IMR-90 (cell line): ENCODE results near the gene HLX. TPM values are rescaled to one million over a fixed set of nuclear protein-coding genes. Genes with fewer than 3 reads are reported as not detected.

Experiments
- ATAC-seq: fragments of 200-7000 bp; cut with Tn5 transposase; 2 replicates; pipeline ENCODE4 v1.9.1; 2020; ENCODE audit warnings: low read depth, mild to moderate bottlenecking, moderate library complexity
- BruUV-seq: library from RNA; stranded (reverse); fragments of 400-500 nt; replicated peaks from 2 replicates; lab custom pipeline; 2021; lab: Mats Ljungman, UMichigan
- CTCF ChIA-PET: fragments of 300-600 bp; formaldehyde crosslinking; extraction: SDS; loops from one replicate; lab custom pipeline; 2021; ENCODE audit warnings: antibody characterized with exemption; lab: Yijun Ruan, JAX
- POLR2A ChIA-PET: fragments of 300-600 bp; sonication (Branson Sonifier 250); formaldehyde crosslinking; loops from one replicate; lab custom pipeline; 2022; ENCODE audit warnings: antibody characterized with exemption; ENCODE audit not compliant: unreplicated experiment; lab: Charles Lee
- DNase-seq: peaks from one replicate; pipeline ENCODE4 v3.0.0; 2013
- H2AFZ ChIP-seq: replicated peaks from 2 replicates; pipeline ENCODE3; 2013; ENCODE audit warnings: low read length, mild to moderate bottlenecking; ENCODE audit not compliant: poor library complexity
- H2AK5ac ChIP-seq: 2 replicates; pipeline ENCODE4 v1.6.1; 2013; ENCODE audit warnings: low read depth, low read length, inconsistent platforms
- H2AK9ac ChIP-seq: replicated peaks from 2 replicates; pipeline ENCODE3; 2013; ENCODE audit warnings: mild to moderate bottlenecking, low read depth, low read length, moderate library complexity; ENCODE audit not compliant: poor library complexity
- H2BK120ac ChIP-seq: 2 replicates; pipeline ENCODE4 v1.6.1; 2013; ENCODE audit warnings: low read depth, low read length, inconsistent platforms
- H2BK15ac ChIP-seq: 3 replicates; pipeline ENCODE4 v1.6.1; 2013; ENCODE audit warnings: low read depth, low read length, inconsistent platforms
- H2BK20ac ChIP-seq: 2 replicates; pipeline ENCODE4 v1.6.1; 2013; ENCODE audit warnings: low read depth, mild to moderate bottlenecking, inconsistent platforms, low read length, moderate library complexity
- H2BK5ac ChIP-seq: 2 replicates; pipeline ENCODE4 v1.6.1; 2013; ENCODE audit warnings: mild to moderate bottlenecking, low read depth, low read length, inconsistent platforms; ENCODE audit not compliant: poor library complexity, severe bottlenecking
- H3K14ac ChIP-seq: replicated peaks from 2 replicates; pipeline ENCODE4 v1.6.1; 2013; ENCODE audit warnings: low read depth, low read length, inconsistent platforms
- H3K18ac ChIP-seq: 2 replicates; pipeline ENCODE4 v1.6.1; 2013; ENCODE audit warnings: low read depth, low read length, control low read depth
- H3K23ac ChIP-seq: 2 replicates; pipeline ENCODE4 v1.6.1; 2013; ENCODE audit warnings: low read depth, low read length, inconsistent platforms
- H3K27ac ChIP-seq: 2 replicates; pipeline ENCODE4 v1.5.1; 2013; ENCODE audit warnings: mild to moderate bottlenecking, control low read depth, low read length; ENCODE audit not compliant: insufficient read depth
- H3K27me3 ChIP-seq: 2 replicates; pipeline ENCODE4 v1.6.1; 2013; ENCODE audit warnings: low read length; ENCODE audit not compliant: control insufficient read depth, insufficient read depth
- H3K36me3 ChIP-seq: 2 replicates; pipeline ENCODE4 v1.6.1; 2013; ENCODE audit warnings: low read length, mixed read lengths; ENCODE audit not compliant: control insufficient read depth, insufficient read depth
- H3K4ac ChIP-seq: 2 replicates; pipeline ENCODE4 v1.6.1; 2013; ENCODE audit warnings: low read depth, low read length, inconsistent platforms
- H3K4me1 ChIP-seq: 2 replicates; pipeline ENCODE4 v1.6.1; 2013; ENCODE audit warnings: low read length, mixed read lengths; ENCODE audit not compliant: control insufficient read depth, insufficient read depth
- H3K4me2 ChIP-seq: 2 replicates; pipeline ENCODE4 v1.6.1; 2013; ENCODE audit warnings: low read depth, mild to moderate bottlenecking, control low read depth, low read length, moderate library complexity
- H3K4me3 ChIP-seq: 2 replicates; pipeline ENCODE4 v1.5.1; 2013; ENCODE audit warnings: low read depth, mild to moderate bottlenecking, control low read depth, low read length, moderate library complexity; ENCODE audit not compliant: insufficient read depth
- H3K56ac ChIP-seq: 2 replicates; pipeline ENCODE4 v1.6.1; 2013; ENCODE audit warnings: low read length, inconsistent platforms; ENCODE audit not compliant: insufficient read depth; ENCODE audit errors: extremely low read depth
- H3K79me1 ChIP-seq, 2 experiments: 2 replicates each; pipeline ENCODE4 v1.6.1; 2013; ENCODE audit warnings: low read length in 2 of 2, inconsistent platforms in 1 of 2, low read depth in 1 of 2
- H3K9ac ChIP-seq: 2 replicates; pipeline ENCODE4 v1.6.1; 2013; ENCODE audit warnings: low read depth, low read length, control low read depth
- H3K9me1 ChIP-seq: 2 replicates; pipeline ENCODE4 v1.6.1; 2013; ENCODE audit warnings: low read length, inconsistent platforms; ENCODE audit not compliant: insufficient read depth
- H3K9me3 ChIP-seq: 2 replicates; pipeline ENCODE4 v1.6.1; 2013; ENCODE audit warnings: low read length; ENCODE audit not compliant: control insufficient read depth, insufficient read depth
- H4K20me1 ChIP-seq: 2 replicates; pipeline ENCODE4 v1.6.1; 2013; ENCODE audit warnings: low read length, inconsistent platforms; ENCODE audit not compliant: insufficient read depth
- H4K5ac ChIP-seq: 2 replicates; pipeline ENCODE4 v1.6.1; 2013; ENCODE audit warnings: mild to moderate bottlenecking, low read depth, low read length, control low read depth
- H4K8ac ChIP-seq, 2 experiments: 2 replicates each; pipeline ENCODE4 v1.6.1; 2013; ENCODE audit warnings: low read depth in 2 of 2, low read length in 2 of 2, control low read depth in 1 of 2, inconsistent platforms in 1 of 2
- H4K91ac ChIP-seq: 2 replicates; pipeline ENCODE4 v1.6.1; 2013; ENCODE audit warnings: low read depth, low read length, inconsistent platforms; ENCODE audit not compliant: insufficient read depth
- CHD1 ChIP-seq: IDR thresholded peaks from 2 replicates; pipeline ENCODE4 v1.6.1; 2012; ENCODE audit warnings: low read depth, low read length, improper control_type of control experiment
- FOS ChIP-seq: fragments of 150-350 bp; IDR thresholded peaks from 2 replicates; pipeline ENCODE4 v1.6.1; 2016; ENCODE audit warnings: low read depth, low read length
- MAZ ChIP-seq: IDR thresholded peaks from 2 replicates; pipeline ENCODE4 v1.6.1; 2012; ENCODE audit warnings: low read depth, mild to moderate bottlenecking, low read length, improper control_type of control experiment, moderate library complexity, borderline replicate concordance
- NFE2L2 ChIP-seq: fragments of 150-350 bp; IDR thresholded peaks from 2 replicates; pipeline ENCODE4 v1.6.1; 2016; ENCODE audit warnings: low read depth, mild to moderate bottlenecking, low read length
- POLR2A ChIP-seq: IDR thresholded peaks from 2 replicates; pipeline ENCODE4 v1.6.1; 2012; ENCODE audit warnings: mild to moderate bottlenecking, low read depth, low read length
- RAD21 ChIP-seq: IDR thresholded peaks from 2 replicates; pipeline ENCODE4 v1.6.1; 2012; ENCODE audit warnings: low read length, improper control_type of control experiment
- WGBS, 2 experiments: methylation state at CpG; one replicate each; pipeline versions ENCODE4 v1.1.5 to v1.1.7; 2013; ENCODE audit warnings: missing lambda C conversion rate in 2 of 2; ENCODE audit not compliant: insufficient read length in 1 of 2; ENCODE audit errors: extremely low coverage in 2 of 2; 5-methylcytosine and 5-hydroxymethylcytosine counted together
- dilution Hi-C: fragments of 300-500 bp; cut with HindIII; formaldehyde crosslinking; loops from one replicate; pipeline ENCODE4 v1.14.3; 2018; ENCODE audit warnings: low sequenced_read_pairs; ENCODE audit not compliant: unreplicated experiment
- in situ Hi-C: fragments of 300-500 bp; cut with MboI; formaldehyde crosslinking; loops from 3 replicates; pipeline ENCODE4 v1.14.3; 2019; ENCODE audit warnings: low sequenced_read_pairs, inconsistent platforms, mixed read lengths
- intact Hi-C: fragments of 100-400 bp; cut with micrococcal nuclease; formaldehyde crosslinking; loops from 2 replicates; pipeline ENCODE4 v1.10.0; 2022
- polyA plus RNA-seq, 3 experiments: library from polyadenylated mRNA; depleted of rRNA; stranded (reverse); fragments of >200 nt; gene quantifications; 2 replicates each; pipeline ENCODE4 v1.2.3, GENCODE V29; 2012; ENCODE audit warnings: low replicate concordance in 1 of 3
- total RNA-seq: library from RNA; depleted of rRNA; stranded (reverse); fragments of >200 nt; gene quantifications from 2 replicates; pipeline ENCODE4 v1.2.3, GENCODE V29; 2012
- TF ChIP-seq, protein P1 (sequence below): conservative IDR thresholded peaks from 2 replicates; pipeline ENCODE4 v1.5.1; 2012; ENCODE audit warnings: mild to moderate bottlenecking, low read depth, low read length, improper control_type of control experiment
- TF ChIP-seq, protein P2 (sequence below): fragments of 150-350 bp; IDR thresholded peaks from 2 replicates; pipeline ENCODE4 v1.6.1; 2016; ENCODE audit warnings: low read depth, mild to moderate bottlenecking, low read length, moderate library complexity, borderline replicate concordance
- TF ChIP-seq, protein P3 (sequence below): fragments of 150-350 bp; IDR thresholded peaks from 2 replicates; pipeline ENCODE4 v1.6.1; 2017; ENCODE audit warnings: mild to moderate bottlenecking, antibody characterized with exemption, low read length, low read depth

The HLX gene
- total and polyA plus RNA-seq, 2 of the 4 experiments (the other 2 are of a cell fraction): 4.3 to 6.1 TPM

DNA sequence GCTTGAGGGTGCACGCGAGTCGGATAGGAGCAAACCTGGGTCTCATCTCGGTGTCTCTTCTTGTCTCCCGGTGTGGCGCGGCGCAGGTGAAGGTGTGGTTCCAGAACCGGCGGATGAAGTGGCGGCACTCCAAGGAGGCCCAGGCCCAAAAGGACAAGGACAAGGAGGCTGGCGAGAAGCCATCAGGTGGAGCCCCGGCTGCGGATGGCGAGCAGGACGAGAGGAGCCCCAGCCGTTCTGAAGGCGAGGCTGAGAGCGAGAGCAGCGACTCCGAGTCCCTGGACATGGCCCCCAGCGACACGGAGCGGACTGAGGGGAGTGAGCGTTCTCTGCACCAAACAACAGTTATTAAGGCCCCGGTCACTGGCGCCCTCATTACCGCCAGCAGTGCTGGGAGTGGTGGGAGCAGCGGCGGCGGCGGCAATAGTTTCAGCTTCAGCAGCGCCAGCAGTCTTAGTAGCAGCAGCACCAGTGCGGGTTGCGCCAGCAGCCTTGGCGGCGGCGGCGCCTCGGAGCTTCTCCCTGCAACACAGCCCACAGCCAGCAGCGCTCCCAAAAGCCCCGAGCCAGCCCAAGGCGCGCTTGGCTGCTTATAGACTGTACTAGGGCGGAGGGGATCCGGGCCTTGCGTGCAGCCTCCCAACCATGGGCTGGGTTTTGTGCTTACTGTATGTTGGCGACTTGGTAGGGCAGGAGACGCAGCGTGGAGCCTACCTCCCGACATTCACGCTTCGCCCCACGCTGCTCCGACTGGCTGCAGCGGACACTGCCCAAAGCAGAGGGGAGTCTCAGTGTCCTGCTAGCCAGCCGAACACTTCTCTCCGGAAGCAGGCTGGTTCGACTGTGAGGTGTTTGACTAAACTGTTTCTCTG, 5.1 kb downstream of the HLX start (continued):
- no peak for TF ChIP-seq NFE2L2

DNA sequence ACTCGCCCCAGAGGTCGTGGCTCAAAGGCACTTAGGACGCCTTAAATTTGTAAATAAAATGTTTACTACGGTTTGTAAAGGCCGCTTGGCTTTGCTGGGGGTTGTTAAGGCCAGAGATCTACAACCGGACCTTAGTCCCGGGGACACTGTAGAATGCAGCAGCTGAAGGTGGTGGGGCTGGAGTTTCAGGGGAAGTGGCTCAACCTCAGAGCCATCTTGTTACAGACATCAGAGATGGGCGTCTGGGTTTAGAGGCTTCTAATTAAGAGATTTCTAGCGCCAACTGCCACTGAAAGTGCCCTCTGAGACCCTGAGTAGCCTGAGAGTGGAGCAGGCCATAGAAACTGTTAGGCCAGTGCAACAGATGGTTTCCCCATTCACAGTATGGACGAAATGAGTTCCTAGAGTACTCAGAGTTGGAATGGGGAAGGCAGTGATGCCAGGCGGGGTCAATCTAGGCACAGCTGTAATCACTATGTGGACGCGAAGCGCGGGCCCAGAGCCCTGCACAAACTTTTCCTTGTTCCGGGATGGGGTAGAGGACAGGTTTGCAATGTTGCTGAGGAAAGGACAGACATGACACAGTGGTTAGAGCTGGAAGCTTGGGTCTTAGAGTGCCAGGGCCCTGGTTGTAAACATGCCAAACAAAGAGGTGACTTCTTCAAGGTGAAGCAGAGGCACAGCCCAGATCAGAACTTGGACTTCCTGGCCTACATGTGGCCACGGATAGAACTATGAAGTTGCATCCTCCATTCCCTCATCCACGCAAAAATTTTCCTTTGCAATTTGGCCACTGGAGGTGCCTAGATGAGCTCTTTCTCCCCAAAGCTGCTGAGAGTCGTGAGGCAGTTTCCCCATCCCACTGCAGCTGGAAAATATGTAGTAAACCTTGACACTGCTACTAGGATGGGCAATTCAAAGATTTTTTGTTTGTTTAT, 6.0 kb downstream of the HLX start:
- Histone ChIP-seq H3K4me2 (no peak overlapping the region), H2BK120ac (no peak overlapping the region), H3K4ac (no peak overlapping the region), H3K27ac (no peak overlapping the region), H2AFZ (no peak overlapping the region), H3K9me1 (peaks cover 8% of the 10 kb centered on the region; the same call in 1 of the 2 replicates), H2BK15ac (no peak overlapping the region), H4K91ac (no peak overlapping the region), H3K36me3 (peaks cover 36% of the 10 kb centered on the region), H3K4me3 (no peak overlapping the region), H2BK5ac (no peak overlapping the region), H3K23ac (no peak overlapping the region), H4K20me1 (no peaks in the 10 kb centered on the region), H2AK5ac (no peak overlapping the region), H4K5ac (no peak overlapping the region), H3K9me3 (peaks cover 2% of the 10 kb centered on the region; the same call in 1 of the 2 replicates), H3K4me1 (peaks cover 9% of the 10 kb centered on the region), H4K8ac (no peak overlapping the region), H3K18ac (no peak overlapping the region), H3K56ac (no peak overlapping the region), H2AK9ac (no peak overlapping the region), H2BK20ac (no peak overlapping the region), H3K79me1 (peaks cover 10 to 20% of the 10 kb centered on the region in 2 experiments; a peak in 2 of 4 replicates), H3K9ac (no peak overlapping the region), H3K27me3 (peaks cover 9% of the 10 kb centered on the region), H3K14ac (no peak overlapping the region)
- ChIA-PET CTCF (interaction anchor here (0.6 kb wide), 1 partner anchor 633 kb away, joined by 6 read pairs; no protein-coding TSS in a partner anchor), POLR2A (interaction anchor here (0.6 kb wide), 1 partner anchor 276 kb away, joined by 9 read pairs; no protein-coding TSS in a partner anchor)
- no TSS peak for BruUV-seq
- intact Hi-C loops (loop anchor here (5.0 kb wide), 1 partner anchor 72 kb away; no protein-coding TSS in a partner anchor), dilution Hi-C loops (no loop called here), in situ Hi-C loops (loop anchor here (5.0 to 10.0 kb wide), 2 partner anchors 210 to 552 kb away; no protein-coding TSS in a partner anchor)
- ATAC-seq (no peak), DNase-seq (no peak)
- whole genome bisulfite sequencing, 2 experiments: 97% methylated on average over 10 of the region's 19 CpGs; no CpG with 5 or more reads in 1 of the 2 experiments
- no peak for TF ChIP-seq FOS
- TF ChIP-seq, protein P1, sequence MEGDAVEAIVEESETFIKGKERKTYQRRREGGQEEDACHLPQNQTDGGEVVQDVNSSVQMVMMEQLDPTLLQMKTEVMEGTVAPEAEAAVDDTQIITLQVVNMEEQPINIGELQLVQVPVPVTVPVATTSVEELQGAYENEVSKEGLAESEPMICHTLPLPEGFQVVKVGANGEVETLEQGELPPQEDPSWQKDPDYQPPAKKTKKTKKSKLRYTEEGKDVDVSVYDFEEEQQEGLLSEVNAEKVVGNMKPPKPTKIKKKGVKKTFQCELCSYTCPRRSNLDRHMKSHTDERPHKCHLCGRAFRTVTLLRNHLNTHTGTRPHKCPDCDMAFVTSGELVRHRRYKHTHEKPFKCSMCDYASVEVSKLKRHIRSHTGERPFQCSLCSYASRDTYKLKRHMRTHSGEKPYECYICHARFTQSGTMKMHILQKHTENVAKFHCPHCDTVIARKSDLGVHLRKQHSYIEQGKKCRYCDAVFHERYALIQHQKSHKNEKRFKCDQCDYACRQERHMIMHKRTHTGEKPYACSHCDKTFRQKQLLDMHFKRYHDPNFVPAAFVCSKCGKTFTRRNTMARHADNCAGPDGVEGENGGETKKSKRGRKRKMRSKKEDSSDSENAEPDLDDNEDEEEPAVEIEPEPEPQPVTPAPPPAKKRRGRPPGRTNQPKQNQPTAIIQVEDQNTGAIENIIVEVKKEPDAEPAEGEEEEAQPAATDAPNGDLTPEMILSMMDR: no peak
- TF ChIP-seq RAD21: no peak
- TF ChIP-seq, protein P2, sequence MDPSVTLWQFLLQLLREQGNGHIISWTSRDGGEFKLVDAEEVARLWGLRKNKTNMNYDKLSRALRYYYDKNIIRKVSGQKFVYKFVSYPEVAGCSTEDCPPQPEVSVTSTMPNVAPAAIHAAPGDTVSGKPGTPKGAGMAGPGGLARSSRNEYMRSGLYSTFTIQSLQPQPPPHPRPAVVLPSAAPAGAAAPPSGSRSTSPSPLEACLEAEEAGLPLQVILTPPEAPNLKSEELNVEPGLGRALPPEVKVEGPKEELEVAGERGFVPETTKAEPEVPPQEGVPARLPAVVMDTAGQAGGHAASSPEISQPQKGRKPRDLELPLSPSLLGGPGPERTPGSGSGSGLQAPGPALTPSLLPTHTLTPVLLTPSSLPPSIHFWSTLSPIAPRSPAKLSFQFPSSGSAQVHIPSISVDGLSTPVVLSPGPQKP: no peak
- TF ChIP-seq POLR2A: no peak
- TF ChIP-seq CHD1: no peak
- TF ChIP-seq, protein P3, sequence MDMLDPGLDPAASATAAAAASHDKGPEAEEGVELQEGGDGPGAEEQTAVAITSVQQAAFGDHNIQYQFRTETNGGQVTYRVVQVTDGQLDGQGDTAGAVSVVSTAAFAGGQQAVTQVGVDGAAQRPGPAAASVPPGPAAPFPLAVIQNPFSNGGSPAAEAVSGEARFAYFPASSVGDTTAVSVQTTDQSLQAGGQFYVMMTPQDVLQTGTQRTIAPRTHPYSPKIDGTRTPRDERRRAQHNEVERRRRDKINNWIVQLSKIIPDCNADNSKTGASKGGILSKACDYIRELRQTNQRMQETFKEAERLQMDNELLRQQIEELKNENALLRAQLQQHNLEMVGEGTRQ: no peak
- TF ChIP-seq MAZ: no peak
